HG02981 (cell line): ENCODE measurements around the gene SGPP1.
A peak's percentile ranks its signal among the peaks of the same experiment; 100 is the strongest.
"Not testable (repeated sequence)": the region's sequence is repeated elsewhere in the genome, so short reads cannot be mapped to it uniquely, and the experiment has no call there.

ENCODE experiments used
- ATAC-seq: cut with Tn5 transposase; IDR thresholded peaks from one replicate; pipeline ENCODE4 v1.9.1; 2021; ENCODE audit warnings: mild to moderate bottlenecking, moderate library complexity; ENCODE audit not compliant: unreplicated experiment

The SGPP1 gene

DNA sequence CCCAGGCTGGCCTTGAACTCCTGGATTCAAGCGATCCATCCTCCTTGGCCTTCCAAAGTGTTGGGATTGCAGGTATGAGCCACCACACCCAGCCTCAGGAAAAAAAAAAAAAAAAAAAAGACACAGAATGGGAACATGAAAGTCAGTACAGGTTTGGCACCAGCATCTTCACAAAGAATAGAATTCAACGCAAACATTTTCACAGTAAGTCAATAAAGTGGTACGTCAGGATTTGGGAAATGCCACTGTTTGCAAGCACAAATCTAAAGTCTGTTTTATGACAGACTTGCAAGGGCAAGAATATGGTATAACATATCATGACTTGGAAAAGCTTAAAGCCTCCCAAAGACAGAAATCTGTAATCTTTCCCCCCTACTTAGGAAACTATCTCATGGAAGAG is 51.2 kb downstream of the SGPP1 start:
- ATAC-seq, result no peak

DNA sequence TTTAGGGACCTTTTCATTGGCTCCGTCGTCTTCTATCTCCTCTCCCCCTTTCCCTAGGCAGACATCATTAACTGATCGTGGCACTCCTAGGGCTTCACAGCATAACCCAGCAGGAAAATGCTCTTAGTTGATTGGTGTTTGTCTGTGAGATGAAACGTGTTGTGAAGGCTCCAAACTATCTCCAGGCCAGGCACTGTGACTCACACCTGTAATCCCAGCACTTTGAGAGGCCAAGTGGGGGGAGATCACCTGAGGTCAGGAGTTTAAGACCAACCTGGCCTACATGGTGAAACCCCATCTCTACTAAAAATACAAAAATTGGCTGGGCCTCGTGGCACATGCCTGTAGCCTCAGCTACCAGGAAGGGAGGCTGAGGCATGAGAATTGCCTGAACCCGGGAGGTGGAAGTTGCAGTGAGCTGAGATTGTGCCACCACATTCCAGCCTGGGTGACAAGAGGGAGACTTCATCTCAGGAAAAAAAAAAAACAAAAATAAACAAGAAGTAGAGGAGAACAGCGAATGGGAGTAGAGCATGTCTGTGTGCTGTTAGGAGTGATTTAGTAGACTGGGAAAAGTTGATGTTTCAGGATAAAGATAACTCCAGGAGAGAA is 53.9 kb downstream of the SGPP1 start:
- ATAC-seq, result no peak

- no peak for ATAC-seq
These were observed 54.6 kb downstream of the SGPP1 start for GRCh38 chr14:63673255-63673654.

- peak; percentile 91 for ATAC-seq
These were observed 55.3 kb downstream of the SGPP1 start for GRCh38 chr14:63672417-63673180.

- ATAC-seq, result no peak
These were observed 55.9 kb downstream of the SGPP1 start for GRCh38 chr14:63671987-63672386.

- ATAC-seq, result peak; percentile 43
These were observed 57.2 kb downstream of the SGPP1 start for GRCh38 chr14:63670692-63671091.

GRCh38 chr14:63666335-63666734 is 61.5 kb downstream of the SGPP1 start:
- no peak for ATAC-seq

GRCh38 chr14:63663428-63664341 is 64.2 kb downstream of the SGPP1 start:
- no peak for ATAC-seq

DNA sequence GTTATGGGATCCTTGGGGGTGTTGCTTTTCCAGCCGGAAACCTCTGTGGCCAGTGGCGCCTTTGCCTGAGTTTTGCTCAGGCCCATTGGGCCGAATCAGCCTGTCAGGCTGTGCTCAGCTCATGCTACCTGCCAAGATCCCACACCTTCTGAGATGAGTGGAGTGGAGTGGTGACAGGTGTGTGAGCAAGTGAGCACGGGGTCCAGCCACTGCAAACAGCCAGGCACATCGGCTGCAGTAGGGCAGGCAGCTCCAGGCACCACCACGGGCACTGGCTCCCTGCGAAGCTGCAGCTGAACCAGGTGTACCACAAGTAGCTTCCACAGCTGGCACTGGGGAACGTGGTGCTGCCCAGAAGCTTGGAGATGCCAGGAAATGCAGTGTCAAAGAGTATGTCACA is 65.1 kb downstream of the SGPP1 start:
- no peak for ATAC-seq

DNA sequence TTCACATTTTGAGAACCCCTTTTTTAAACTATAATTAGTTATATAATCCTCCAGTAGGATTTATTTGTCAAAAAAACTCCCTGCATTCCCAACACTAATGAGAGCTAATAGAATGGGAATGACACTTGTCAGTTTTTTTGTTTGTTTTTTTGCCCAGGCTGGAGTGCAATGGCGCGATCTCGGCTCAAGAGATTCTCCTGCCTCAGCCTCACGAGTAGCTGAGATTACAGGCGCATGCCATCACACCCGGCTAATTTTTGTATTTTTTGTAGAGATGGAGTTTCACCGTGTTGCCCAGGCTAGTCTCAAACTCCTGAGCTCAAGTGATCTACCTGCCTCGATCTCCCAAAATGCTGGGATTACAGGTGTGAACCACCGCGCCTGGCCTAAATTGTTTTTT is 66.0 kb downstream of the SGPP1 start:
- ATAC-seq, result not testable (repeated sequence)

DNA sequence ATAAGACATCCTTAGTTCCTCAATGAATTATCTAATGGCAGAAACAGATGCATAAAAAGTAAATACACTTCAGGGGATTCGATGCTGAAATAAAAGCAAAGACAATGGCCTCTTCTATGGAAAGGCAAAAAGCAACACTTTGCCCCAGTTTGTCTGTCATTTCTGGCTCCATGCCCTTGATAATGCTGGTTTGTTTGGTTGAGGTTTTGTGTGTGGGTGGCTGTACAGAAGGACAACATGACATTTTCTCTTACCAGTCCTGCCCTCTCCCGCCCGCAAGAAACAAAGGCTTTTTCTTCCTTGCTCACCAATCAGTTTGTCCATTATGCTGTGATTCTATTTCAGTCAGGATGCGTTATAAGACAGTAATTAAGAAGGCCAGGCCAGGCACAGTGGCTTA is 68.1 kb downstream of the SGPP1 start:
- no peak for ATAC-seq

- ATAC-seq, result no peak
These were observed 71.7 kb downstream of the SGPP1 start for GRCh38 chr14:63656194-63656593.

GRCh38 chr14:63654936-63655335 is 72.9 kb downstream of the SGPP1 start:
- ATAC-seq, result no peak

DNA sequence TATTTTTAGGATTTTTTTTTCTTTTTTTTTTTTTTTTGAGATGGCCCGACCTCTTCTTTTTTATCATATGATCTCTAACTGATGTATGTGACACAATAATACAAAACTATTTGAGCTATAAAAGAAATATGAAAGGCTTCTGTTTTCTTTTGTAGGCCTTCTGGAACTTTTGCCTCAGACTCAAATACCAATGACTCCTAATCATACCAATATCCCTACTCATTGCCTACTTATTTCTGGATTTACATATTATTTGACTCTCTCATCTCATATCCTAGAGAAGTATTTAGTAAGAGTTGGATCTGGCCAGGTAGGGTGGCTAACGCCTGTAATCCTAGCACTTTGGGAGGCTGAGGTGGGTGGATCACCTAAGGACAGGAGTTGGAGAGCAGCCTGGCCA is 73.5 kb downstream of the SGPP1 start:
- no peak for ATAC-seq

DNA sequence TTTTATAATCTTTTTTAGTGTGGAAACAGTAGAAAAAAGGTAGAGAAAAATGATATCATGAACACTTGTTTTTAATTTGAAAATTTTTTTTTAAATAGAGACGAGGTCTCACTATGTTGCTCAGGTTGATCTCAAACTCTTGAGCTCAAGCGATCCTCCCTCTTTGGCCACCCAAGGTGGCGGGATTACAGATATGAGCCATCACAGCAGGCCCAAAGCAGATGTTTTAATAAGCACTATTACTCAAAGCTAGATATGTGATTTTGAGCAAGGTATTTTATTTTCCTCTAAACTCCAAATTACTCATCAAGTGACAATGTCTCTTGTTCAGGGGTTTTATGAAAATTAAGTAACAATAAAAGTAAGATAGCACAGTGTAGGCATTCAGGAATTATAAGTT is 75.5 kb downstream of the SGPP1 start:
- ATAC-seq, result no peak

DNA sequence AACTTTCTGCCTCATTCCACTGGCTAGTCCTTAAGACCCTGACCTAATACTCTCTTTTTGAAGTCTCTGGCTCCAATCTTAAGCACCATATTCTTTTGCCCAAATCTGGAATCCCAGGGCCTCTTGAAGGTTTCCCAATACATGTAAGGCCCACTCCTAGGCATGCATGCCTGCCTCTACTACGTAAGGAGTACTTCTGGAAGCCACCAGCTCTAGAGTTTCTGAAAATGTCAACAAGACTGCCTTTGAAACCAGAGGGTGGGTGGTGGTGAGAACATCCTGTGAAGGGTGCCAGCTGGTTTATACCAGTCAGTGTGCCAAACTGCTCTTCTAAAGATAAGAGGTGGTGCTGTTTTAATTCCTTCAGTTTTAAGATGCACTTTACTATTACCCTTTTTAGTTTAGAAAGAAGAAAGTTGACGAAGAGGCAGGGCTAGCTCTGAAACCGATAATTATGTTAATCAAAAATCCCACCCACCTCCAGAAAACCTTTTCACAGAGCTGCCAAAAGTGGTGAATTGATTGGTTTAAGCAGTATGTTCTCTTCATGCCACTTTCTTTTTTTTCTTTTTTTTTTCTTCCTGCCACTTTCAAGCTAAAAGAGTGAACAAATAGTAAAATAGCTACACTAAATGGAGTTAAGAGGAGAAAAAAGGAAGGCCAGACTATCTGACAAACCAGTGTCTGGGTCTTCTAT is 77.5 kb downstream of the SGPP1 start:
- ATAC-seq, result no peak

GRCh38 chr14:63647696-63648410 is 80.0 kb downstream of the SGPP1 start:
- ATAC-seq, result no peak

DNA sequence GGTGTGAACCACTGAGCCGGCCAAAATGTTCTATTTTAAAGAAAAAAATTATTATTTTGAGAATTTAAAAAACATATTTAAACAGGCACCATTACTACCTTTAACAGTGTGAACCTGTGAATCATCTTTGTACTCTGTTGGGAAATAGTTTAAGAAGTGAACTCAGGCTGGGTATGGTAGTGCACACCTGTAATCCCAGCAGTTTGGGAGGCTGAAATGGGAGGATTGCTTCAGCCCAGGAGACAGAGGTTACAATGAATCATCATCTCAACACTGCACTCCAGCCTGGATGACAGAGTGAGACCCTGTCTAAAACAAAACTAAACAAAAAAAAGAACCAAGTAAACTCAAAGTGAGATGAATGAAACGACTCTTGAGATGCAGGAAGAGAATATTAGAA is 83.1 kb downstream of the SGPP1 start:
- ATAC-seq, result no peak

GRCh38 chr14:63642656-63643382 is 85.0 kb downstream of the SGPP1 start:
- ATAC-seq, result no peak

DNA sequence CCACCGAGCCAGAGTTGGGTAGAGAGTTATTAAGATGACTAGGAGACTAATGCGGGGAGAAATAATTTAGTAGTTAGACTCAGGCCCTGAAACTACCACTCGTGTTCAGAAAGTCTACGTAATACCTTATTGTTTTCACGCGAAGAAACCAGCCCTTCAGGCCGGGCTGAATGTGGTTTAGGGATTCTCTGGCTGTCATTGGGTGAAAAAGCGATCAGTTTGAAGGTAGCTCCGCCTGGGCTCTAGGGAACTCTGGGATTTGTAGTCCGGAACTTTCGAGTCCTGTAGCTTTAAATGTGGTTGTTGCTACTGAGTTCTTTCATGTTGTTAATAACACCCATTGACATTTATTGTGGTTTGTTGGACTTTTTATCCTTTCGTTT is 85.6 kb downstream of the SGPP1 start:
- ATAC-seq, result peak; percentile 56
